Activated CD4-positive, alpha-beta T cell treated with anti-CD3 and anti-CD28 coated beads, Interleukin-2, amount 50 U/mL, for 4 hours (primary cell): ENCODE measurements around the gene CASP10.
A peak's percentile ranks its signal among the peaks of the same experiment; 100 is the strongest.
"Not testable (repeated sequence)": the region's sequence is repeated elsewhere in the genome, so short reads cannot be mapped to it uniquely, and the experiment has no call there.

Source experiments
- DNase-seq, 2 experiments: peaks; one replicate each; pipeline ENCODE4 v3.0.0-alpha.2; 2020

The CASP10 gene

DNA sequence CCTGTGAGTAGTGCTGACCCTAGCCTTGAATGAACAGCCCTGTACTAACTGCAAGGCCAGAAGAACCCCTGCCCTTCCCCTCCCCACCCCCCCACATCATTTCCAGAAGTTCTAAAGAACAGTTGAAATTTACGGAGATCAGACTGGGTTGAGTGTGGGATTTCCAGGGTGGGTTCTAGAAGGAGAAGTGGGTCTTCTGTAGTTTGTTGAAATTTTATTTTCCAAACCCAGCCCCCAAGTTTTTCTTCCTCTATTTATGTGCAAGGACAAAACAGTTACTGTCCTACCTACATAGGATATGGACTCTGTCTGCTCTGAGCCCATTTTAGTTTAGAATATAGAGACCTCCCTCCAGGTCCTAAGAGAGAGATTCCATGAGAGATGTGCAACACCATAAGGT lies 26.3 kb upstream of the CASP10 start:
- DNase-seq: no peak

DNA sequence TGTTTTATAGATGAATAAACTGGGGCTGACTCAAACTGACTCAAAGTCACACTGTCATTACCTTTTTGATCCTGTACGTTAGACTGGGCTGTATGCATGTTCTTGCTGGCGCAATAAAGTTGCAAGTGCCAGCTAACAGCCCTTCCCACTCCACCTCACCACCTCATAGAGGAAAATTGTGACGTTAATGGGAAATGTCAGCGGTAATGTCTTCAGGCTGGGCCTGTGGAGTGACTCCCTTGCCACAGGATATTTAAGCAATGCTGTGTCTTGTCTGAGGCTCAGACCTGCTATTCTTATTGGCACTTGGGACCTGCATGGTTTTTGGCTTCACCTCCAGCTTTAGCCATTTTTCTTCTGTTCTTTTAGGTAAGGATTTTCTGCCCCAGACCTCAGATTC lies 25.2 kb upstream of the CASP10 start:
- DNase-seq: no peak

DNA sequence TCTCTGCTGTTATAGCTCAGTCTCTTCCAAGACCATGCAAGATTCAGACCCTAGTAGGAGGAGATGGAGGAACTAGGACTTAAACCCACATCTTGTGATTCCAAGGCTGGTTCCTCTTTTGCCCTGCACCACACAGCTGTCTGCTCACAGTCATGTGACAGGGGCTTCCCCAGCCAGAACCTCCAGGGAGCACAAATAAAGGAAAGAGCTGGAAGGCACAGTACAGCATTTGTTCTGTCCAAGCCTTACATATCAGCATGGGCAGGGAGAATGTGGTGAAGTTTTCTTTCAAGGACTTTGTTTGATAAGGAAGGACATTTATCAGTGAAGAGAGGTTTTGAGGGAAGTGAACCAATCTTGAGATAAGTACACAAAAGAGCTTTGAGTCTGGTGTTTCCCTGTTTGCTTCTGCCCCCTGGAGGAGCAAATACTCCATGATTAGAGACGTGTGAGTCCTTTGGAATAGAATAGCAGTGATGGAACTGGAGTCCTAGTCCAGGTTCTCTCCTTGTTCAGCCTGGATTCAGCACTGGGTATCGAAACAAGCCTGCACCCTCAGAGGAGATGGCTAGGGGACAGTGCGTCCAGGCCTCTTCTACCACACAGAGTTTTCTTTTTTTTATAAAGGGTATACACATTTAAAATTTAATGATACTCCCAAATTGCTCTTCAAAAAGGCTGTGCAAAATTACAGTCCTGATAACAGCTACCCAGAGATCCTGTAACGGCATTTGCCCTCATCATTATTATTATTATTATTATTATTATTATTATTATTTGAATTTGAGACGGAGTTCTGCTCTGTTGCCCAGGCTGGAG lies 24.6 kb upstream of the CASP10 start:
- DNase-seq: peak; percentile 44 to 50

DNA sequence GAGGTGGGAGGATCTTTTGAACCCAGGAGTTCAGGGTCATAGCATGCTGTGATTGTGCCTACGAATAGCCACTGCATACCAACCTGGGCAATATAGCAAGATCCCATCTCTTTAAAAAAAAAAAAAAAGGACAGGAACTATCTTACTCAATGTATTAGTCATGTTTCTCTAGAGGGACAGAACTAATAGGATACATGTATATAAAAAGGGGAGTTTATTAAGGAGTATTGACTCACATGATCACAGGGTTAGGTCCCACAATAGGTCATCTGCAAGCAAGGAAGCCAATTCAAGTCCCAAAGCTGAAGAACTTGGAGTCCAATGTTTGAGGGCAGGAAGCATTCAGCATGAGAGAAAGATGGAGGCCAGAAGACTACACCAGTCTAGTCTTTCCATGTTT lies 18.8 kb upstream of the CASP10 start:
- no peak for DNase-seq

DNA sequence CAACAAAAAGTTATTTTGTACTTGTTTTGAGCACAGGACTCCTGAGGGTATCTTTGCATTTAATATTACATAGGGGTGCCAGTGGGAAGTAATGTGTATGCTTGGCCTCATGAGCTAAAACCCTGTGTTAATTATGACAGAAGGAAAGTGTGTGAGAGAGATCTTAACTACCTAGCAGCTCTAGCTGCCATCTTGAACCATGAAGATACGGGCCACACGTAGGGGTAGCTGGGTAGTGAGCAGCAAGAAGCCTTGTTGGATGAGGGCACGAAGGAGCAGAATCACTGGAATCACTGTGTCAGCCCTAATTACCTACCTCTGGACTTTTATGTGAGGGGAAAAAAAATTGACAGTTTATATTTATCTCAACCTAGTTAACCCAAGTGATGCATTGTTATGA lies 15.4 kb upstream of the CASP10 start:
- DNase-seq: no peak

DNA sequence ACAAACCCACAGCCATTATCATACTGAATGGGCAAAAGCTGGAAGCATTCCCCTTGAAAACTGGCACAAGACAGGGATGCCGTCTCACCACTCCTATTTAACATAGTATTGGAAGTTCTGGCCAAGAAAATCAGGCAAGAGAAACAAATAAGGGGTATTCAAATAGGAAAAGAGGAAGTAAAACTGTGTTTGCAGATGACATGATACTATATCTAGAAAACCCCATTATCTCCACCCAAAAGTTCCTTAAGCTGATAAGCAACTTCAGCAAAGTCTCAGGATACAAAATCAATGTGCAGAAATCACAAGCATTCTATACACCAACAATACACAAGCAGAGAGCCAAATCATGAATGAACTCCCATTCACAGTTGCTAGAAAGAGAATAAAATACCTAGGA lies 14.4 kb upstream of the CASP10 start:
- DNase-seq: not testable (repeated sequence)

DNA sequence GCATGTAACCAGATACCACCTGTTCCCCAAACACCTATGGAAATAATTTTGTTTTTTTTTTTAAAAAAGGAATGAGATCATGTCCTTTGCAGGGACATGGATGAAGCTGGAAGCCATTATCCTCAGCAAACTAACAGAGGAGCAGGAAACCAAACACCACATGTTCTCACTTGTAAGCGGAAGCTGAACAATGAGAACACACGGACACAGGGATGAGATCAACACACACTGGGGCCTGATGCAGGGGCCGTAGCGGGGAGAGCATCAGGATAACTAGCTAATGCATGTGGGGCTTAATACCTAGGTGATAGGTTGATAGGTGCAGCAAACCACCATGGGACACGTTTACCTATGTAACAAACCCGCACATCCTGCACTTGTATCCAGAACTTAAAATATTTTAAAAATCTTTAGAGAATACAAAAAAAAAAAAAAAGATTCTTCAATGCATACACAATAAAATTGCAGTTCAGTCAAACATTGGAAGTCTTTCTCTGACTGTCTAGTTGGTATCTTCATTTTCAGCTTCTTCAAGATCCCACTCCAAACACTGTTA lies 11.6 kb upstream of the CASP10 start:
- DNase-seq: no peak

DNA sequence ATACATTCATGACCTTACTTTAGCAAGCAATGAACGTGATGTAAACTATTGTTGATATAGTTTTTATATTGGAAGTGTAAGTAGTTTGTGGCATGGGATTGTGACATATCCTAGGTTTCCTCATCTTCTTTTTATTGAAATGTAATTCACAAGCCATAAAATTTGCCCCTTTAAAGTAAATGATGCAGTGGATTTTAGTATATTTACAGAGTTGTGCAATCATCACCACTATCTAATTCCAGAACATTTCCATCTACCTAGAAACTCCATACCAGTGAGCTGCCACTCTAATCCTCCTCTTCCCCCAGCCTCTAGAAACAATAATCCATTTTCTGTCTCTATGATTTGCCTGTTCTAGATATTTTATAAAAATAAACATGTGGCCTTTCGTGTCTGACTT lies 10.7 kb upstream of the CASP10 start:
- no peak for DNase-seq

DNA sequence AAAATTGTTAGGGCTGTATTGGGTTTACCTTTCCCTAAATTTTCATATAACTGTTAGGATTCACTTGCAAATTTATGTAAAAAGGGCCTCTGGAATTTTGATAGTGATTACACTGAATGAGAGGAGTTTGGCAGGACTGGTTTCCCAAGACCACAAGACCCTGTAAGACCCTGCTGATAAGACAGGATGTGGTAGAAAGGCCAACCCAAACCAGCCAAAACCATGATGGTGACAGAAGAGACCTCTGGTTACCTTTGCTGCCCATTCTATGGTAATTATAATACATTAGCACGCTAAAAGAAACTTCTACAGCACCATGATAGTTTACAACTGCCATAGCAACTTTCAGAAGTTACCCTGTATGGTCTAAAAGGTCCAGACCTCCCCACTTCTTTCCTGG lies 8.3 kb upstream of the CASP10 start:
- no peak for DNase-seq

DNA sequence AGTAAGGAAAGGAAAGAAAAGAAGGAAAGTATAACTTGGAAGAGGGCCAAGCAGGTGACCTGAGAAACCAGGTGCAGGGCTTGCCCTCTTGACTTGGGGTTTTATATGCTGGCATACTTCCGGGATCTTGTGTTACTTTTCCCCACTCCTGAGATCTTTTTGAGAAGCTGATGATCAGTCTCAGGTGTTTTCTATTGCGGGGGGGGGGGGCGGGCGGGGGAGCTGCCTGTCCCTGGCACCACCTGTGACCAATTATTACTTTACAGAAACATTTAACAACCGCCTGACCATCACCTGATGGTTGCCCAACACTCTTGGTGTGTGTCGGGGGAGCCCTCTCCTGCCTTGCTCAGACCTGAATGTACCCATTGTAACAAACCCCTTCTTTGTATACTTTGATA lies 6.9 kb upstream of the CASP10 start:
- no peak for DNase-seq

DNA sequence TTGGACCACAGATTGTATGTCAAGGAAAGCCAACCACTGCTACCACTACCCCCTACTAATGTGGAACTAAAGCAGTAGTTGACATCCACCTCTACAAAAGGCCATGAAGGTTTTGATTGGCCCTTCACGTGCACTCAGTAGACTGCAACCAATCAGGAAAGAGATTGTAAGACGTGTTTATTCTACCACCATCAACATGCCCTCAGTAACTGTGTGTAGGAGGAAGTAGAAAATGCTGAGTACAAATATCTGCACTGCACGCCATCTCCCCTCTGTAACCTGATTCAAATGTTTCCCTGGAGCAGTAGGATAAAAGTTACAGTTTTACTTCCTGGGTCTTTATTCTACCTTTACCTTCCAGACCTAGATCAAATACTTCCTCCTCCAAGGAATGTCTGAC lies 2.9 kb upstream of the CASP10 start:
- no peak for DNase-seq

DNA sequence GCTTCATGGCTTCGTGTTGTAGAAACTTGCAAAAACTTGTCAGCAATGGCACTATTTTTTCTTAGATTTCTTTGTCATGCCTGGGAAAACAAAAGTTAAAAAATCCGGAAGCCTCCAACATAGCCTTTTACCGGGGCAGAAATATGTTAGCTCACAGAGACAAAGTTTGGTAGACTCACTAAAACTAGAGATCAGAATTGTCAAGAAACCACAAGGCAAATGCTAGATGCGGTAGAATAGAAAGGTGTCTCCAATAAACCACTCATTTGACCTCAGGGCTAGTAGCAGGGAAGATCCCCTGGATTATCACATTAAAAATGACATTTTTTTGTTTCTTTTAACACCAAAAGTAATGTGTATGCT lies 405 bp downstream of the CASP10 start:
- DNase-seq: no peak

DNA sequence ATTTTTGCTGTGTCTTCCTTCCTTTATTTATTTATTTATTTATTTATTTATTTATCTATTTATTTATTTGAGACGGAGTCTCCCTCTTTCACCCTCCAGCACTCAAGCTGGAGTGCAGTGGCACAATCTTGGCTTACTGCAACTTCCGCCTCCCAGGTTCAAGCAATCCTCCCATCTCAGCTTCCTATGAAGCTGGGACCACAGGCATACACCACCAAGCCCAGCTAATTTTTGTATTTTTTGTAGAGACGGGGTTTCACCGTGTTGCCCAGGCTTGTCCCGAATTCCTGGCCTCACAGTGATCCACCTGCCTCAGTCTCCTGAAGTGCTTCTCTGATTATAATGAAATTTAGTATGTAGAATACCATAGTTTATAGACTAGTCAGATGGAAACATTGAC lies 894 bp downstream of the CASP10 start:
- DNase-seq: not testable (repeated sequence)

DNA sequence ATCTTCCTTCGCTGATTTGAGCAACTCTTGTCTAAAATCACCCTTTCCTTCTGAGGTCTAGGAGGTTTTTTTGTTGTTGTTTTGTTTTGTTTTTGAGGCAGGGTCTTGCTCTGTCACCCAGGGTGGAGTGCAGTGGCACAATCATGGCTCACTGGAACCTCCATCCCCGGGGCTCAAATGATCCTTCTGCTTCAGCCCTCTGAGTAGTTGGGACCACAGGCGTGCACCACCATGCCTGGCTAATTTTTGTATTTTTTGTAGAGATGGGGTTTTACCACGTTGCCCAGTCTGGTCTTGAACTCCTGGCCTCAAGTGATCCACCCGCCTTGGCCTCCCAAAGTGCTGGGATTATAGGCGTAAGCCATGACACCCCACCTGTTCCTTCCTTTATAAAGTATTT lies 1.3 kb downstream of the CASP10 start:
- DNase-seq: not testable (repeated sequence)

DNA sequence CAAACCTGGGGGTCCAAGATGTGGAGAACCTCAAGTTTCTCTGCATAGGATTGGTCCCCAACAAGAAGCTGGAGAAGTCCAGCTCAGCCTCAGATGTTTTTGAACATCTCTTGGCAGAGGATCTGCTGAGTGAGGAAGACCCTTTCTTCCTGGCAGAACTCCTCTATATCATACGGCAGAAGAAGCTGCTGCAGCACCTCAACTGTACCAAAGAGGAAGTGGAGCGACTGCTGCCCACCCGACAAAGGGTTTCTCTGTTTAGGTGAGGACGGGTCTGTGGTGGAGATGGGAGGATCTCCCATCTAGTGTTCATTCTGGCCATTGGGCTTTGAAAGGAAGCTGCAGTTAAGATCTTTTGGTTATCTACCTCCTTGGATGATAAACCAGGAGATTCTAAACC lies 2.9 kb downstream of the CASP10 start:
- DNase-seq: no peak

DNA sequence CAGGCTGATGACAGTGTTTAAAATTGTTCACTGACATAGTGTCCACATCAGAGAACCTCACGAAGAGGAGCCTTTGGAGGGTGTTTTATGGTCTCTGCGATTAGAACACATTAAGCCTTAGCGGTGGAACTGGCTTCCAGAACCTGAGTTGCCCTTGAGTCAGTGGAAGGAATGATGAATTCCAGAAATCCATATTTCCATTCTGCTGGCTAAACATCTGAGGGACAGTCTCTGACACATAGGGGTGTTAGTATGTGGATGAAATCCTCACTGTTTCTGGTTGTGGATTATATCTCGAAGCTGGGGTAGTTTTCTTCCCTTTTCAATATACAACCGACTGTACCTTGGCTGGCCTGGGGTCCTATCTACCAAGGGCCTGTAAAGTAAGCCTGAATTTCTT lies 4.0 kb downstream of the CASP10 start:
- no peak for DNase-seq

DNA sequence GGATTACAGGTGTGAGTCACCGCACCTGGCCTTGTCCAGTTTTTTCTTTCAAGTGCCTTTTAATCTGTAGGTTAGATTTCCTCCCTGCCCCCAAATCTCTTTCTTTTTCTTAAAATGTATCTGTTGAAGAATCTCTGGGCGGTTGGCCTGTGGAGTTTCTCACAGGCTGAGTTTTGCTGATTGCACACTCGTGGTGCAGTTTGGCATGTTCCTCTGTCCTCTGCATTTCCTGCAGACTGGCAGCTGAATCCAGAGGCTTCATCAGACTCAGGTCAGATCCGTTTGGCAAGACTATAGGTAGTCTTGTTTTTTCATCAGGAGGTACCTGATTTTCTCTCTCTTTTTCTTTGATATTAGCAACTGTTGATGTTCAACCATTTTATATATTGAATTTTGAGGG lies 5.5 kb downstream of the CASP10 start:
- DNase-seq: no peak

DNA sequence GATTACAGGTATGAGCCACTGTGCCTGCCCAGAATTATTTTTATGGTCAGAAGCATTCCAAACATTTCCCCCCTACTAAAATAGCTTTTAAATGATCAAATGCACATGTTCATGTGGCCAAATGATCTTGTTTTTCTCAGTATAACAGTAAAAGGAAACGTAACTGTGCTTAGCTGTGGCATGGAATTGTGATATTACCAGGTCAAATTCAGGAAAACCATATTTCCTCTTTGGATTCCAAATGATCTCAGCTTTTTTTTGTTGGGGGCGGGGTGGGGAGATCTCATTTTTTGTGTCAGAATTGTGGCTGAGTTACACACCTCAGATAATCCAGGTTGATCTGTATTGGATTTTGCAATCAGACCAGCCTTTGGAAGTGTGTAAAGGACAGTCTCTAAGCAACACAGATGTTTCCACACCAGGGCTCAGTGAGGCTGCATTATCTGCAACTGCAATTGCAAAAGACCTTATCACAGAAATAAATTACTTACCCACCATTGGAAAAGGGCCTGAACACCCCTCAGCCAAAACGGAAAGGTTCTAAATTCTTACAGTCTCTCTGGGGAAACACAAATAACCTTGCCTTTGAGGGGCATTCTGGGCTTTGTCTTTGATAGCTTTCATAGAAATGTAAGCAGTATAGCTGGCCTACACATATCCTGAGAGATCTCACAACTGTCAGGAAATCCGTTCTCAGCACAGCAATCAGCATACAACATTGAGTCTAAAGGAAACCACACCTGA lies 8.4 kb downstream of the CASP10 start:
- DNase-seq: no peak

DNA sequence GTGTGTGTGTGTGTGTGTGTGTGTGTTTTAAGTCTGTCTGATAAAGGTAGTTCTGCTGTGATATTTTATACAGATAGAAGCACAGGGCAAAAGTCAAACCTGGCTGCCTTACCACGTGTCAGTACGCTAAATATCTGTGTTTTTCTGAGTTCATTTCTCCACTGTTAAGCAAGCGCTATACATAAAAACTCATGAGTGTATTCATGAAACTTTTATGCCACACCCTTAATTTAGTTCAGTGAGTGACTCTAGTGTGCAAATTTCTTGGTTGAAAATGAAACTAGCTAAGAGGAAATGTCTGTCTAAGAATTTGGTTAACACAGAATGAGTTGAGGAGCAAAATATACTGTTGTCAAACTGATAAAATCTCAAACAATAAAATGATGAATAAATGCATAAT lies 11.2 kb downstream of the CASP10 start:
- DNase-seq: no peak

DNA sequence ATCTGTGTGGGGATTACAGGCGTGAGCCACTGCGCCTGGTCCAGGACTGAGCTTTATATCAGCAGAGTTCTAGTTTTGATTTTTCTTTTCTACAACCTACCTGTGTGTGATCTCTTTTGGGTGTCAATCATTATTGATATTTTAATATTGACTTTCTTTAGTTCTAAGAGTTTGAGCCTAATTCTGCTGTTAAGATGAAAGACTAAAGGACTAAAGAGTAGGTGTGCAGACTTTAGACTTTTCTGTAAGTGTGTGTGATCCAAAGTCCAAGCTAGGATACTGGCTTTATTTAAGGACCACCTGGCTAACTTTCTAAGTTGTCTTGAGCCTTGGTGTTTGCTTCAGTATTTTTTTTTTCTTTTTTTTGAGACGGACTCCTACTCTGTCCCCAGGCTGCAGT lies 12.4 kb downstream of the CASP10 start:
- DNase-seq: no peak

DNA sequence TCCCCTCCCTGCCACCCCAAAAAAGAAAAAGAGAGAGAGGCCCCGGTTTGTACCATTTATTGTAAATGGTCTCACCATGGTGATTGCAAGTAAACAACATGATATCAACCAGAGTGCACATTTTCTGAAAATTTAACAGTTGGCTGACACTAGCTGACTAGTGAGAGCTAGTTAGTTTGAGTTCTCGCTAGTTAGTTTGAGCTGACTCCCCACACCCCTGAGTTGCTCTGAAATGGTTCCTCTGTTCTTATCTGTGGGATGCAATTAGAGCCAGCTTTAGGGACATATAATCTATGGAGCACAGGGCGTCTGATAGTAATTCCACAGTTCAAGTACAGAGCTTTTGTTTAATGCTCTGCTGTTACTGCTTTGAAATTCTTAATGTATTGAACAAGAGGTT lies 13.1 kb downstream of the CASP10 start:
- DNase-seq: no peak

DNA sequence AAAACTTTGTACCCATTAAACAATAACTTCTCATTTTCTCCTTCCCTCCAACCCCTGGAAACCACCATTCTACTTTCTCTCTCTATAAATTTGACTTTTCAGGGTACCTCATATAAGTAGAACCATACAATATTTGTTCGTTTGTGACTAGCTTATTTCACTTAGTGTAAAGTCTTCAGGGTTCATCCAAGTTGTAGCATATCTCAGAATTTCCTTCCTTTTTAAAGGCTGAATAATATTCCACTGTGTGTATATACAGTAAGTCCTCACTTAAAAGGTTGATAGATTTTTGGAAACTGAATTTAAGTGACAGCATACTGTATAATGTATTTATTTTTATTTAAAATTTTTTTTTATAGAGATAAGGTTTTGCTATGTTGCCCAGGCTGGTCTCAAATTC lies 13.9 kb downstream of the CASP10 start:
- DNase-seq: no peak

DNA sequence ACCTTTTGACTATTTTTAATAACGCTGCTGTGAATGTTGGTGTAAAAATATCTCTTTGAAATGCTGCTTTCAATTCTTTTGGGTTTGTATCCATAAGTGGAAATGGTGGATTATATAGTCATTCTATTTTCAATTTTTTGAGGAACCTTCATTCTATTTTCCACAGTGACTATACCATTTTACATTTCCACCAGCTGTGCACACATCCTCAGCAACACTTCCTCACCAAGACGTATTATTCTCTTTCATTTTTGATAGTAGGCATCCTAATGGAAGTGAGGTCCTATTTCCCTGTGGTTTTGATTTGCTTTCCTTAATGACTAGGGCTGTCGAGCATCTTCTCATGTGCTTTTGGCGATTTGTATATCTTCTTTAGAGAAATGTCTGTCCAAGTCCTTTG lies 14.8 kb downstream of the CASP10 start:
- no peak for DNase-seq

DNA sequence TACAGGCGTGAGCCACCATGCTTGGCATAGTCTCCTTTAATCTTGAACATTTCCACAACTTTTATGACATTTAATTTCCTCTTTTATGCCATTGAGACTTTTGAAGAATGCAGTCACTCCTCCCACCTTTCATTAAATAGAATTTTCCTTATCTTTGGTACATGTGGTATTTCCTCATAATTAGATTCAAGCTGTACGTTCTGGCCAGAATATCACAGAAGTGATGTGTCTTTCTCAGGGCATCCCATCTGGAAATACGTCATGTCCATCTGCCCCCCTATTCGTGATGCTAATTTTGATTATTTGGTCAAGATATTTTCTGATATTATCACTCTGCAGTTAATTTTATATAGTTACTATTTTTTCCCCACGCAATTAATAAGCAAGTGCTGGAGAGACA lies 16.9 kb downstream of the CASP10 start:
- no peak for DNase-seq
